Colonic mucosa (tissue), 4 donors: ENCODE measurements around the gene MOBP. TPM values are rescaled to one million over a fixed set of nuclear protein-coding genes. Genes with fewer than 3 reads are reported as not detected.

Experiments used
- DNase-seq: peaks from one replicate; pipeline ENCODE4 v3.0.0-alpha.2; 2020
- H3K27ac ChIP-seq: fragments of 200-600 bp; one replicate; pipeline ENCODE4 v1.8.0; 2021
- H3K27me3 ChIP-seq: fragments of 200-600 bp; one replicate; pipeline ENCODE4 v1.8.0; 2021
- H3K36me3 ChIP-seq: fragments of 200-600 bp; one replicate; pipeline ENCODE4 v1.8.0; 2021
- H3K4me1 ChIP-seq: fragments of 200-600 bp; one replicate; pipeline ENCODE4 v1.8.0; 2021; ENCODE audit warnings: mild to moderate bottlenecking
- H3K4me3 ChIP-seq: fragments of 200-600 bp; one replicate; pipeline ENCODE4 v1.8.0; 2021
- H3K9ac ChIP-seq, 2 donors: one replicate each; pipeline ENCODE4 v1.7.0; 2013; ENCODE audit warnings: control low read depth in 2 of 2, low read depth in 2 of 2, low read length in 2 of 2
- H3K9me3 ChIP-seq: fragments of 200-600 bp; one replicate; pipeline ENCODE4 v1.8.0; 2021
- CTCF ChIP-seq: fragments of 200-600 bp; IDR thresholded peaks from one replicate; pipeline ENCODE4 v1.8.0; 2022; ENCODE audit warnings: antibody characterized with exemption, mild to moderate bottlenecking
- intact Hi-C: fragments of 100-400 bp; cut with DNase I; formaldehyde crosslinking; loops from one replicate; pipeline ENCODE4 v1.14.1; 2022
- total RNA-seq, 2 donors: library from RNA; stranded (reverse); fragmentation: NEBNext Ultra II Directional in 1 of 2; extraction: Animal tissue kit (Norgen Biotek cat#: 25700) in 1 of 2; gene quantifications; one replicate each; pipeline ENCODE4 v1.2.1, GENCODE V29; 2021
- donor health status: healthy.
- donor health status: DM: no; HTN: no; CAD: no.
- donor health status: DM: no; HTN: no; CAD: no.

Gene MOBP
- total RNA-seq, 2 donors from 2014 or later, result 0.56 to 0.72 TPM

DNA sequence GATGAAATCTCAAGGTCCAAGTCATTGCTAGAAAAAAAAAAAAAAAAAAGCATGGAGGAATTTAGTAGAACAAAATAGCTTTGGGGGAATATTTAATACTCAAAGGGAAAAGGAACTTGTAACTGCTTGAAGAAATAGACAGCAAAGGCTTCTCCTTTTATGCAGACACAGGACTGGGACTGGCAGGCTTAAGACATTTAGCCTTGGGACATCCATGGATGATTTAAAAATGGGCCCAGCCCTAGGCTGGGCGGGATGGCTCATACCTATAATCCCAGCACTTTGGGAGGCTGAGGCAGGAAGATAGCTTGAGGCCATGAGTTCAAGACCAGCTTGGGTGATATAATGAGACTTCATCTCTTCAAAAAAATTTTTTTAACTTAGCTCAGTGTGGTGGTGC, 41.2 kb upstream of the MOBP start:
- Histone ChIP-seq H3K4me3 (no peak overlapping the region), H3K27me3 (no peaks in the 10 kb centered on the region), H3K9ac (no peak overlapping the region), H3K36me3 (no peaks in the 10 kb centered on the region), H3K27ac (no peak overlapping the region), H3K4me1 (no peaks in the 10 kb centered on the region), H3K9me3 (no peaks in the 10 kb centered on the region)
- intact Hi-C loops, result no loop called here
- TF ChIP-seq CTCF, result no peak
- DNase-seq, result no peak

DNA sequence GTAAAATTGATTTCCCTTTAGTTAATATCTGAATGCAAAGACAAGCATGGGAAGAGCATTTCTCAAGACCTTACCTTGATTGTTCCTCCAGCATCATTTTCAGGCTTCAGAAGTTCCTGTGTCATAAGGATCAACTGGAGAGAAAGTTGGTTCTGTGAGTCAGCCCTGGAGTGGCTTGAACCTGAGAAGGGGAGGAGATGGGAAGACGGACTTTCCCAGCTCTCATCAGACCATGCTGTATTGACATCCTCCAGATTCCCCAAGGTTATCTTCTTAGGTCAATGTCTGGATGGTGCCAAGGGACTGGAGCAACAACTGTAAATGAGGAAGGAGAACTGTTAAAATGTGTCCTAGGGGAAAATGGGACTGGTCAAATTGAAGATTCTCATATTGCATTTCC, 40.0 kb upstream of the MOBP start:
- DNase-seq, result no peak
- H3K9me3 ChIP-seq, result no peaks in the 10 kb centered on the region
- no peak overlapping the region for H3K9ac ChIP-seq
- no peaks in the 10 kb centered on the region for H3K27me3 ChIP-seq
- intact Hi-C loops, result no loop called here
- no peaks in the 10 kb centered on the region for H3K36me3 ChIP-seq
- H3K4me1 ChIP-seq, result no peaks in the 10 kb centered on the region
- no peak overlapping the region for H3K4me3 ChIP-seq
- TF ChIP-seq CTCF, result no peak
- no peak overlapping the region for H3K27ac ChIP-seq

GRCh38 chr3:39428745-39429201, 38.7 kb upstream of the MOBP start:
- TF ChIP-seq CTCF, result no peak
- Histone ChIP-seq H3K4me1 (peaks cover 5% of the 10 kb centered on the region), H3K27ac (no peak overlapping the region), H3K27me3 (no peaks in the 10 kb centered on the region), H3K36me3 (no peaks in the 10 kb centered on the region), H3K9ac (no peak overlapping the region), H3K4me3 (no peak overlapping the region), H3K9me3 (no peaks in the 10 kb centered on the region)
- DNase-seq, result no peak
- intact Hi-C loops, result no loop called here

- Histone ChIP-seq H3K27me3 (no peaks in the 10 kb centered on the region), H3K27ac (no peak overlapping the region), H3K9ac (no peak overlapping the region), H3K36me3 (no peaks in the 10 kb centered on the region), H3K4me3 (no peak overlapping the region), H3K9me3 (no peaks in the 10 kb centered on the region), H3K4me1 (peaks cover 5% of the 10 kb centered on the region)
- intact Hi-C loops, result no loop called here
- TF ChIP-seq CTCF, result no peak
- DNase-seq, result no peak
Measured at GRCh38 chr3:39429466-39429865, 38.0 kb upstream of the MOBP start.

- H3K27me3 ChIP-seq, result no peaks in the 10 kb centered on the region
- H3K27ac ChIP-seq, result no peak overlapping the region
- H3K36me3 ChIP-seq, result no peaks in the 10 kb centered on the region
- no peak for TF ChIP-seq CTCF
- no peaks in the 10 kb centered on the region for H3K9me3 ChIP-seq
- peaks cover 5% of the 10 kb centered on the region for H3K4me1 ChIP-seq
- no peak overlapping the region for H3K9ac ChIP-seq
- intact Hi-C loops, result no loop called here
- no peak overlapping the region for H3K4me3 ChIP-seq
- no peak for DNase-seq
Measured at GRCh38 chr3:39432342-39432741, 35.1 kb upstream of the MOBP start.

DNA sequence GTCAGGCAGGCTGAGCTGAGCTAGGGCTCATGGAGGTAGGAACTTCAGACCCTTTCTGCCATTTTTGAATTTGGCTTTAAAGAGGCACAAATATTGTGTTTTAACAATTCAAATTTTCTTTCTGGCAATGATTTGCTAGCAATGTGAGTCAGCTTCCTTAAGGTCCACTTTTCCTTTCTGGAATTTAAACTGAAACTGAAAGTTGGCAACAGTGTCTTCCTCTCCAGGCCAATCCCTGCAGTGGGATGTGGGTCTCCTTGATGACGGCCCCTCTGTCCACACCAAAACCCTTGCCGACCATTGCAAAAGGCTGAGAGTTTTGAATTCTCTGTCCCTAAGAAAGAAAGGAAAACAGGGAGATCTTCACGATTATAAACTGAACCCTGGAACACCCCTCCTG, 33.8 kb upstream of the MOBP start:
- Histone ChIP-seq H3K27me3 (no peaks in the 10 kb centered on the region), H3K9me3 (no peaks in the 10 kb centered on the region), H3K4me1 (peaks cover 5% of the 10 kb centered on the region), H3K27ac (peak overlapping the region; percentile 17), H3K9ac (no peak overlapping the region), H3K4me3 (no peak overlapping the region), H3K36me3 (no peaks in the 10 kb centered on the region)
- no peak for DNase-seq
- TF ChIP-seq CTCF, result no peak
- intact Hi-C loops, result no loop called here
